ENCODE results near the gene SAMD15. TPM values are rescaled to one million over a fixed set of nuclear protein-coding genes. Genes with fewer than 3 reads are reported as not detected.
"Not testable (repeated sequence)": the region's sequence is repeated elsewhere in the genome, so short reads cannot be mapped to it uniquely, and the experiment has no call there.

The SAMD15 gene
- total RNA-seq, 4 donors from 2014 or later = 0.64 TPM; not detected in 3

GRCh38 chr14:77406718-77407117, 29.5 kb downstream of the SAMD15 start:
- intact Hi-C loops (cut with DNase I; ENCODE audit: low total_unique reads) = no loop called here
- TF ChIP-seq POLR2A (IDR thresholded peaks at IDR 0.05) = no peak
- no peak for TF ChIP-seq CTCF (IDR thresholded peaks at IDR 0.05)
- 58 to 72% methylated on average over 6 of the region's 6 CpGs for WGBS, 2 donors
- DNase-seq (ENCODE audit: low spot score in 2 of 2) = no peak
- H3K4me3 ChIP-seq (ENCODE audit: low read depth, poor library complexity, severe bottlenecking) = no peak overlapping the region

GRCh38 chr14:77407158-77407557, 30.0 kb downstream of the SAMD15 start:
- 81% methylated on average over 2 of the region's 2 CpGs for WGBS, 2 donors
- TF ChIP-seq POLR2A (IDR thresholded peaks at IDR 0.05) (no peak), CTCF (IDR thresholded peaks at IDR 0.05) (no peak)
- DNase-seq (ENCODE audit: low spot score in 2 of 2) = no peak
- intact Hi-C loops (cut with DNase I; ENCODE audit: low total_unique reads) = no loop called here
- H3K4me3 ChIP-seq (ENCODE audit: low read depth, poor library complexity, severe bottlenecking) = no peak overlapping the region

- no peak for TF ChIP-seq CTCF (IDR thresholded peaks at IDR 0.05)
- TF ChIP-seq POLR2A (IDR thresholded peaks at IDR 0.05) = no peak
- intact Hi-C loops (cut with DNase I; ENCODE audit: low total_unique reads) = no loop called here
- no peak overlapping the region for H3K4me3 ChIP-seq (ENCODE audit: low read depth, poor library complexity, severe bottlenecking)
- DNase-seq (ENCODE audit: low spot score in 2 of 2) = no peak
- 50 to 56% methylated on average over 3 of the region's 3 CpGs for WGBS, 2 donors
These were observed 32.0 kb downstream of the SAMD15 start for GRCh38 chr14:77409131-77409533.

- H3K4me3 ChIP-seq (ENCODE audit: low read depth, poor library complexity, severe bottlenecking); DNase-seq (ENCODE audit: low spot score in 2 of 2); intact Hi-C loops (cut with DNase I; ENCODE audit: low total_unique reads): not testable (repeated sequence)
- 91 to 93% methylated on average over 10 of the region's 10 CpGs for WGBS, 2 donors
These were observed 38.3 kb downstream of the SAMD15 start for GRCh38 chr14:77415403-77416030.

- DNase-seq (ENCODE audit: low spot score in 2 of 2); H3K4me3 ChIP-seq (ENCODE audit: low read depth, poor library complexity, severe bottlenecking); intact Hi-C loops (cut with DNase I; ENCODE audit: low total_unique reads): not testable (repeated sequence)
- 95 to 98% methylated on average over 2 of the region's 3 CpGs for WGBS, 2 donors
These were observed 38.9 kb downstream of the SAMD15 start for GRCh38 chr14:77416098-77416497.

DNA sequence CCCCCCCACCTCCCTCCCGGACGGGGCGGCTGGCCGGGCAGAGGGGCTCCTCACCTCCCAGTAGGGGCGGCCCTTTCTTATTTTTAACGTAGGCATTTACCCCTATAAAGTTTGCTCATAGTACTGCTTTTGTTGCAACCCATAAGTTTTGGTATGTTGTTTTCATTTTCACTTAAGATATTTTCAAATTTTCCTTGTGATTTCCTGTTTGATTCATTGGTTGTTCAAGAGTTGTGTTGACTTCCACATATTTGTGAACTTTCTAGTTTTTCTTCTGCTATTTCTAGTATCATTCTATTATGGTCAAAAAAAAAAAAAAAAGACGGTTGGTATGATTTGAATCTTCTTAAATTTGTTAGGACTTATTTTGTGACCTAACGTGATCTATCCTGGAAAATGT, 39.7 kb downstream of the SAMD15 start:
- intact Hi-C loops (cut with DNase I; ENCODE audit: low total_unique reads) = no loop called here
- WGBS, 2 donors = 89 to 92% methylated on average over 8 of the region's 8 CpGs
- DNase-seq (ENCODE audit: low spot score in 2 of 2) = no peak
- no peak for TF ChIP-seq POLR2A (IDR thresholded peaks at IDR 0.05)
- TF ChIP-seq CTCF (IDR thresholded peaks at IDR 0.05) = no peak
- H3K4me3 ChIP-seq (ENCODE audit: low read depth, poor library complexity, severe bottlenecking) = no peak overlapping the region

DNA sequence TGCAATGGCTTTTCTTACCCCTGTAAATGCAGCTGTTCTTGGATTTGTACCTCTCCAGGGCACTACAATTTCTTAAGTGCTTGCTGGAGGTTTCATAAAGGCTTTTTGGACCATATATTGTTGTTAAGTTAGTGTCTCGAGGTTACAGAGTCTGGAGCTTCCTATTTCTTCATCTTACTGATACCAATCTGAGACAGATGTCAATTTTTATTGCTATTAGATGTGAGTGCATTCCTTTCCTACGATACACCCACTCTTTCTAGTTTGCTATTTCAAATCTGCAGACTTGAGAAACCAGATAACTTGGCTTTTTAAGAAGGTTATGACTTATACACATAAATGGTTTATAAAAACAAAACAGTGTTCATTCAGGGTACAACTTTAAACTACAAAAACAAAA, 44.0 kb downstream of the SAMD15 start:
- no peak overlapping the region for H3K4me3 ChIP-seq (ENCODE audit: low read depth, poor library complexity, severe bottlenecking)
- 45% methylated on average over 2 of the region's 2 CpGs for WGBS, 2 donors
- intact Hi-C loops (cut with DNase I; ENCODE audit: low total_unique reads) = no loop called here
- TF ChIP-seq POLR2A (IDR thresholded peaks at IDR 0.05) (no peak), CTCF (IDR thresholded peaks at IDR 0.05) (no peak)
- DNase-seq (ENCODE audit: low spot score in 2 of 2) = no peak

Data from lower leg skin (tissue), 4 donors.